HG02981 (cell line): Measurements from ENCODE around the gene CEP162.
"Not testable (repeated sequence)": the region's sequence is repeated elsewhere in the genome, so short reads cannot be mapped to it uniquely, and the experiment has no call there.

Experiments used
- ATAC-seq: cut with Tn5 transposase; IDR thresholded peaks from one replicate; pipeline ENCODE4 v1.9.1; 2021; ENCODE audit warnings: mild to moderate bottlenecking, moderate library complexity; ENCODE audit not compliant: unreplicated experiment

The CEP162 gene

DNA sequence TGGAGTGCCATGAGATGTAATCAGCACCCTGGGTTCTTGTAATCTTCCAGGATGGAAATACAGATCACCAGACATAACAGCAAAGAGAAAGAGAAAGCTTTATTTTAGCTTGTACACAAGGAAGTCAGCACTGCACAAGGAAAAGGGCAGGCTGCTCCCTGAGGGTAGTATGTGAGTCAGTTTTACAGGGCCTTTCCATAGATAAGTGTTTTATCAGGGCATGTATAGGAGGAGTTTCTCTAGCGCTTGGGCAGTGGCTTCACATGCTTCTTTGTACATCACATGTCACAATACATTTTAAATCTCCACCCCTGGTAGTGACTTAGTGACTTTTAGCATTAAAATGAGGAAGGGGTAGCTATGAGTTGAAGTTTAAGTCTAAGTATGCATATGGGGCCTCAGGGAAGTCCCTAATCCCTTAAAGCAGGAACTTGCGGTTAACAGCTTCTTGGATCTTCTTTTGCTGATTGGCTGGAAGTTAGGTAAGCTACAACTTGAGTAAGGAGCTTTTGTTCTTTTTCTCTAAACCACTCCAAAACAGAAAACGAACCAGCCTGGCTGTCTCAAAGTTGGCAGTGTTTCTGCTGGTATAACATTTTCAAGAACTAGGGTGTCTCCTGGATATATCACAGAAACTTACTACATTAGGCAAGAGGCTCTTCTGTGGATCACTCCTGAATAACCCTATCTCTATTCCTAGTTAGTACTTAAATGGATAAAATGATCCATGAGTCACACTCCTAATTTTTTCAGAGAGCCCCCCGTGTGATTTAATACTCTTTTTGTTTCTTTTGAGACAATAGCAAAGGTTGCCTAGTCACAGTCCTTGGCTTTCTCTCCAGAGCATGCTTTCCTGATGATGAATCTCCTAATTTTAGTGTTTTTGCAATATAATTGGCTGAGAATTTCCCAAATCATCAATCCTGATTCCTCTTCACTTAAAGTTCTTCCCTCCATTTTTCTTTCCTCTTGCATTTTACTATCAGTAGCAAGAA lies 133.7 kb downstream of the CEP162 start:
- no peak for ATAC-seq

DNA sequence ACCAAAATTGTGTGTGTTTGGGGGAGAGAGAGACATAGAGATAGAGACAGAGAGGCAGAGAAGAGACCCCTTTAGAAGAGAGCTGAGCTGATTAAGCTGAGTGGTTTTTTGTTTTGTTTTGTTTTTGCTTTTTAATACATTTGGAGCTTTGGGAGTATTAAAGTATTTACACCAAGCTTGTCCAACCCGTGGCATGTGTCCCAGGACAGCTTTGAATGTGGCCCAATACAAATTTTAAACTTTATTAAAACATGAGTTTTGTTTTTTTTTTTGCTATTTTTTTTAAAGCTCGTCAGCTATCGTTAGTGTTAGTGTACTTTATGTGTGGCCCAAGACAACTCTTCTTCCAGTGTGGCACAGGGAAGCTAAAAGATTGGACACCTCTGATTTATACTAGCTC lies 137.9 kb downstream of the CEP162 start:
- no peak for ATAC-seq

DNA sequence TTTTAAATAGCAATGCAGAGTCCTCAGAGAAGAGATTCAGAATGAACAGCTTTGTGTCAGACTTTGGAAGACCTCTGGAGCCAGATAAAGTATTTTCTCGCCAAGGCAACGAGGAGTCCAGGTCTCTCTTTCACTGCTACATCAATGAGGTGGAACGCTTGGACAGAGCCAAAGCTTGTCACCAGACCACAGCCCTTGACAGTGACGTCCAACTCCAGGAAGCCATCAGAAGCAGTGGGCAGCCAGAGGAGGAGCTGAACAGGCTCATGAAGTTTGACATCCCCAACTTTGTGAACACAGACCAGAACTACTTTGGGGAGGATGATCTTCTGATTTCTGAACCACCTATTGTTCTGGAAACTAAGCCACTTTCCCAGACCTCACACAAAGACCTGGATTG lies 138.4 kb downstream of the CEP162 start:
- no peak for ATAC-seq

DNA sequence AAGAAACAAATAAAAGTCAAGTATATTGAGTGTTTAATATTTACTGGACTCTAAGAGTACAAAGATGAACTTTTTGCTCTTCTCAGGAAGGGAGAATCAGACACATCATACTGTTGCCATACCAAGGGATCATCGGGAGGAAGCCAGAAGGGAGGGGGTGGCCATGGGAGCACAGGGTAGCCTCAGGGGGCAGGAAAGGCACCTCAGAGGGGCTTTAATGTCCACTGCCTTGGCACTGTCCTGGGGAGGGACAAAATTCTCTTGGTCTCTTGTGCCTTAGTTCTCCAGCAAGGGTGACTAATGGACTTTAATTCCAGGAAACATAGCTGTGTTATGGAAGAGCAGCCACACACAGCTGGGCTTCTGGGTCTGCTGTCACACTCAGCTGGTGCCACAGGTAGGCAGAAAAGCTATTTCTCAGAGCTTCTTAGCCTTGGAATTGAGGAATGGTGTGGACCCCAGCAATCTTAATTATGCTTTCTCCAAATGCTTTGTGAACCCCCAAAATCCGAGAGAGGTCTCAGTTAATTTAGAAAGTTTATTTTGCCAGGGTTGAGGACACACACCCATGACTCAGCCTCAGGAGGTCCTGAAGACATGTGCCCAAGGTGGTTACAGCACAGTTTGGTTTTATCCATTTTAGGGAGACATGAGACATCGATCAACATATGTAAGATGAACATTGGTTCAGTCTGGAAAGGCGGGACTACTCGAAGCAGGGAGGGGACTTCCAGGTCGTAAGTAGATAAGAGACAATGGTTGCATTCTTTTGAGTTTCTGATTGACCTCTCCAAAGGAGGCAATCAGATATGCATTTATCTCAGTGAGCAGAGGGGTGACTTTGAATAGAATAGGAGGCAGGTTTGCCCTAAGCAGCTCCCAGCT lies 140.7 kb downstream of the CEP162 start:
- no peak for ATAC-seq

DNA sequence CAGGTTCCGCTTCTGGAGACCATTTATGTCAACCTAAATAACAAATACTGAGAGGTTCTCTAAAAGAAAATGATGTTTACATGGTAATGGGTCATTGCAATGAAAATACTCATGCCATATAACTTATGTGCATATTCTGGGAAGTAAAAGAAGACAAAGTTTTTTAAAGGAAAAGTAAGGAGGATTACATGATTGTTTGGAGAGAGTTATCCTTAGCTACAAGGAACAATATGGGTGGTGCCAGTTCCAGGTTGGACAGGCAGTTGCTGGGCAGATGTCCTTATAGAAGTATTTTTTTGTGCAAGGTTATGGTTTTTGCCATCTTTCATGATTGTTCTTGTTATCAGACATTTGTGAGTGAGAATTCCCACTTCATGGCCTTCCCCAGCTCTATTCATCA lies 141.4 kb downstream of the CEP162 start:
- no peak for ATAC-seq

DNA sequence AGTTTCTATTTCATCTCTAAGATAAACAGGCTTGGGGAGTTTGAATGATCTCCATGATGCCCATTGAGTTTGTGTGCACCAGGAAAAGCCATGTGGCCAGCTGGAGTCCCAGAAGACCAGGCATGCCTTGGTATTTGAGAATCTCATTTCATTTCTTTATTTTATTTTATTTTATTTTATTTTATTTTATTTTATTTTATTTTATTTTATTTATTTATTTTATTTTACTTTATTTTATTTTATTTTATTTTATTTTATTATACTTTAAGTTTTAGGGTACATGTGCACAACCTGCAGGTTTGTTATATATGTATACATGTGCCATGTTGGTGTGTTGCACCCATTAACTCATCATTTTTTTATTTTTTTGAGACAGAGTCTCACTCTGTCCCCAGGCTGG lies 142.7 kb downstream of the CEP162 start:
- not testable (repeated sequence) for ATAC-seq

DNA sequence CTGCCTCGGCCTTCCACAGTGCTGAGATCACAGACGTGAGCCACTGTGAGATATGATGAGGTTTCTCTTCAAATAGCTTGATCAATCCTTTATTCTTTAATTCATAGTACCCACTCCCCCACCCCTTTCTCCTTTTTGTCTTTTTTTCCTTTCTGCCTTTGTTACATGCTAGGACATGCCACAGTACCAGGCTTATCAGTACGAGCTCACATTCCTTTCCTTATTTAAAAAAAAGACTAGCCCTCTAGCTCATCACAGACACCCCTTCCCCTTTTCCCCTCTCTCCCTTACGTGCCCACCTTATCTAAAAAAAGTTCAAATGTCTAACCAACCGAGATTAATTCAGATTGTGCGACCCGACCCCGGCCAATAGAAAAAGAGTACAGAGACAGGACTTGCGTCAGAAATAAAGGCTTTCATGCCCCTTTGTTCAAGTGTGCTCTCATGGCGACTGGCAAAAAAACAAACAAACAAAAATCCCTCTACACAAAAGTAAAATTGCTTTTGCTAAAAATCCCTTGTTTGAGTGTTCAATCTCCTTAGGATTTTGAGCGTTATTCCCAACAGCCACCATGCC lies 144.7 kb downstream of the CEP162 start:
- ATAC-seq = no peak

DNA sequence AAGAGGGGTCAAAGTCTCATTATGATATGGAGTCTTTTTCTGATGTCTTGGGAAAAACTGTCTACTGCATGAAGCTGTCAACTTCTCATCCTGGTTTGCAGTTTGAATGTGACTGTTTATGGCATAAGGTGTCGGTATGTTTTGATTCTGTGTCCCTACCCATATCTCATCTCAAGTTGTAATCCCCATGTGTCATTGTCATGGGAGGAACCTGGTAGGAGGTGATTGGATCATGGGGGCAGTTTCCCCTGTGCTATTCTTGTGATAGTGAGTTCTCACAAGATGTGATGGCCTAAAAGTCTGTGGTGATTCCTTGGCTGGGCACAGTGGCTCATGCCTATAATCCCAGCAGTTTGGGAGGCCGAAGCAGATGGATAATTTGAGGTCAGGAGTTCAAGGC lies 146.2 kb downstream of the CEP162 start:
- ATAC-seq = no peak

DNA sequence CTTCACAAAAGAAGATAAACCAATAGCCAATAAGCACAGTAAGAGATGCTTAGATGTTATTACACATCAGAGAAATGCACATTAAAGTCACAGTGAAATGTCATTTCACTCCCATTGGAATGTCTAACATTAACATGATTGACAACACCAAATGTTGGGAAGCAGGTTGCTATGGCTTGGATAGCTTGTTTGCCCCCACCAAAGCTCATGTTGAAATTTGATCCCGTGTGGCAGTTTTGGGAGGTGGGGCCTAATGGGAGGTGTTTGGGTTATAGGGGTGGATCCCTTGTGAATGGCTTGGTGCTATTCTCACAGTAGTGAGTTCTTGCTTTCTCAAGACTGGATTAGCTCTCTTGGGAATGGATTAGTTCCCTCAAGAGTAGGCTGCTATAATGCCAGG lies 149.1 kb downstream of the CEP162 start:
- ATAC-seq = no peak

DNA sequence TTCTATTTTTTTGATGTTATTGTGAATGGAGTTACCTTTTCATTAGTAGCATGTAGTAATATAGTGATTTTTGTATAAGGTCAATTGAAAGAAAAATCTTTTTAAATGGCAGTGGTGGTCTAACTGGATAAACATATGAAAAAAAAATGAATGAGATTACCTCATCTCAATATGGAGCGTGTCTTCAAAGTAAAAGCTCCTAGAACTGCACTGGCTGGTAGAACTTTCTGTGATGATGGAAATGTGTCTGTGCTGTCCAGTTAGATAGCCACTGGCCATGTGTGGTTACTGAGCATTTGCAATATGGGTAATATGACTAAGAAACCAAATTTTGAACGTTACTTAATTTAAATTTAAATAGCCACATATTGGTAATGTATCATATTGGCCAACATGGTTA lies 149.8 kb downstream of the CEP162 start:
- ATAC-seq = no peak

DNA sequence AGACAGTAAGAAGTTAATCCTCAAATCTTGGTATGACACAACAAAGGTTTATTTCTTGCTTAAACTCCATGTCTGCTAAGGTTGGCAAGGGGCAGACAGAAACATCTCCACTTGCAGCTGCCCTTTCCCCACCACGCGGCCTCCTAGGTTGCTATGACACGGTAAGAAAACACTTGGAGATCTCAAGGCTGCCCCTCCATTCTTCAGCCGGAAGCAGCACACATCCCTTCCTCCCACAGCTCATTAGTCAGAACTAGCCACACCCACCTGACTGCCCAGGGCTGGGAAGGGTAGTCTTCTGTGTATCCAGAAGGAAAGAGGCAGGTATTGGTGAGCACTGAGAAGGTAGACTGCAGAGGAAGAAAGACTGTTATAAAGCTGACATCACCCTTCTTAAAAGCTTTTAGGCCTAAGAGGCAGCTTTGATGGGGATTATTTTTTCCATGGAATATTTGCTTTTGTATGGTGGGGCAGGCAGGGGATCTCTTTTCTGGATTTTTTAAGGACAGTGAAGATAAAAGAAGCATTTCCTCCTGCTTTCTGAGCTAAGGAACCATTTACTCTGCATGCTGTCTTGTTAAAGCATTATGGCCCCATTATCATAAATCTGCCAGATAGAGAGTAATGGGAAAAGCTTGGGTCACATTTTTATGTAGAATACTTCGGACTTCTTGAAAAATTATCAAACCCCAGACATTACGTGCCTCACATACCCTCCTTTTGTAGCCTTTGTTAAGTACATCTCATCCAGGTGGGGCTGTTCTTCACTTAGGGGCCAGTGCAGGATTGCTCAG lies 152.3 kb downstream of the CEP162 start:
- ATAC-seq = no peak
